NOMO-1 treated with DMSO at 0.1 percent for 48 hours (cell line): ENCODE data around the gene RMC1.
"Not testable (repeated sequence)": the region's sequence is repeated elsewhere in the genome, so short reads cannot be mapped to it uniquely, and the experiment has no call there.

Source experiments
- DNase-seq: peaks from one replicate; lab custom pipeline; 2025; ENCODE audit not compliant: unreplicated experiment; lab: John Stamatoyannopoulos, UW

RMC1 gene

GRCh38 chr18:23553887-23554286, 50.6 kb downstream of the RMC1 start:
- DNase-seq: no peak

GRCh38 chr18:23556145-23556780, 53.0 kb downstream of the RMC1 start:
- no peak for DNase-seq

GRCh38 chr18:23557511-23557910, 54.2 kb downstream of the RMC1 start:
- DNase-seq: not testable (repeated sequence)

GRCh38 chr18:23560186-23560585, 56.9 kb downstream of the RMC1 start:
- DNase-seq: no peak

GRCh38 chr18:23563377-23564043, 60.2 kb downstream of the RMC1 start:
- DNase-seq: no peak

- no peak for DNase-seq
These were observed 62.7 kb downstream of the RMC1 start for GRCh38 chr18:23565916-23566547.

GRCh38 chr18:23567671-23568070, 64.4 kb downstream of the RMC1 start:
- no peak for DNase-seq

- peak; percentile 64 for DNase-seq
These were observed 65.2 kb downstream of the RMC1 start for GRCh38 chr18:23568281-23569138.

- no peak for DNase-seq
These were observed 66.2 kb downstream of the RMC1 start for GRCh38 chr18:23569299-23570063.

- no peak for DNase-seq
These were observed 67.7 kb downstream of the RMC1 start for GRCh38 chr18:23570912-23571504.

- DNase-seq: no peak
These were observed 68.7 kb downstream of the RMC1 start for GRCh38 chr18:23572012-23572411.

GRCh38 chr18:23572570-23572969, 69.3 kb downstream of the RMC1 start:
- DNase-seq: no peak

GRCh38 chr18:23573020-23573419, 69.7 kb downstream of the RMC1 start:
- no peak for DNase-seq

- DNase-seq: peak; percentile 14
These were observed 70.5 kb downstream of the RMC1 start for GRCh38 chr18:23573626-23574431.

- DNase-seq: peak; percentile 4
These were observed 71.4 kb downstream of the RMC1 start for GRCh38 chr18:23574611-23575308.

GRCh38 chr18:23575309-23575651, 72.0 kb downstream of the RMC1 start:
- no peak for DNase-seq

- not testable (repeated sequence) for DNase-seq
These were observed 74.2 kb downstream of the RMC1 start for GRCh38 chr18:23577521-23577920.

GRCh38 chr18:23578067-23578701, 74.9 kb downstream of the RMC1 start:
- no peak for DNase-seq
